Sigmoid colon (tissue), 7 donors: ENCODE results near the gene PLXNA4. TPM values are rescaled to one million over a fixed set of nuclear protein-coding genes. Genes with fewer than 3 reads are reported as not detected.

Source experiments
- DNase-seq: peaks from one replicate; pipeline ENCODE4 v3.0.0-alpha.2; 2019
- H3K27ac ChIP-seq, 4 donors: fragments of 200-600 bp; sonication (generic); one replicate each; pipeline ENCODE4 v1.5.1; 2016 to 2019; ENCODE audit warnings: mild to moderate bottlenecking in 1 of 4
- H3K27me3 ChIP-seq, 3 donors: fragments of 200-600 bp; sonication (generic); one replicate each; pipeline ENCODE4 v1.5.1; 2019; ENCODE audit warnings: mild to moderate bottlenecking in 1 of 3
- H3K36me3 ChIP-seq, 4 donors: fragments of 200-600 bp; sonication (generic); one replicate each; pipeline ENCODE4 v1.5.1; 2016 to 2019
- H3K4me1 ChIP-seq, 4 donors: fragments of 200-600 bp; sonication (generic); one replicate each; pipeline ENCODE4 v1.5.1; 2017 to 2019
- H3K4me3 ChIP-seq, 4 donors: fragments of 200-600 bp; sonication (generic); one replicate each; pipeline ENCODE4 v1.5.1; 2017 to 2019; ENCODE audit warnings: mild to moderate bottlenecking in 2 of 4, moderate library complexity in 1 of 4
- H3K9me3 ChIP-seq, 4 donors: fragments of 200-600 bp in 3 of 4; sonication (generic) in 3 of 4; one replicate each; pipeline versions ENCODE4 v1.5.1 to v1.6.1; 2013 to 2019
- CTCF ChIP-seq, 4 experiments: fragments of 450-650 bp in 3 of 4; fragments of 200-600 bp in 1 of 4; IDR thresholded peaks; one replicate each; pipeline ENCODE4 v1.5.1; 2016 to 2019; ENCODE audit warnings: antibody characterized with exemption in 4 of 4, mild to moderate bottlenecking in 3 of 4, moderate library complexity in 2 of 4
- EP300 ChIP-seq, 4 donors: sonication (generic); formaldehyde crosslinking; IDR thresholded peaks; one replicate each; pipeline ENCODE4 v1.6.1; 2017; ENCODE audit warnings: antibody characterized with exemption in 4 of 4
- POLR2A ChIP-seq, 2 donors: fragments of 450-650 bp; IDR thresholded peaks; one replicate each; pipeline ENCODE4 v1.6.1; 2016; ENCODE audit warnings: antibody characterized with exemption in 2 of 2, mild to moderate bottlenecking in 2 of 2, moderate library complexity in 2 of 2
- POLR2AphosphoS5 ChIP-seq, 4 donors: sonication (generic); formaldehyde crosslinking; IDR thresholded peaks; one replicate each; pipeline ENCODE4 v1.6.1; 2017; ENCODE audit warnings: antibody characterized with exemption in 4 of 4
- WGBS, 2 donors: extraction: QIAGEN DNeasy Blood & Tissue Kit; methylation state at CpG; one replicate each; pipeline ENCODE4 v1.1.7; 2013; 5-methylcytosine and 5-hydroxymethylcytosine counted together
- intact Hi-C: fragments of 100-400 bp; cut with DNase I; formaldehyde crosslinking; loops from one replicate; pipeline ENCODE4 v1.15.1; 2023
- polyA plus RNA-seq, 3 donors: library from polyadenylated mRNA; stranded (reverse); fragments of 200-250 nt; gene quantifications; one replicate each; pipeline ENCODE4 v1.2.3, GENCODE V29; 2013
- total RNA-seq, 4 donors: library from RNA; depleted of rRNA; stranded (reverse); fragments of >200 nt; gene quantifications; one replicate each; pipeline ENCODE4 v1.1.0, GENCODE V29; 2016
- donor health status: healthy with polysubstance abuse.
- donor health status: Bipolar disorder and iron deficiency.
- donor health status: healthy.

The PLXNA4 gene
- total and polyA plus RNA-seq, 7 donors = under 0.01 to 10.5 (median 3.7) TPM; not detected in 1

- intact Hi-C loops = no loop called here
- WGBS, 2 donors = 84 to 88% methylated on average over 6 of the region's 6 CpGs
- Histone ChIP-seq H3K4me3 (no peak overlapping the region), H3K9me3 (peaks cover 6 to 15% (median 11%) of the 10 kb centered on the region in 4 donors), H3K27ac (no peak overlapping the region), H3K27me3 (no peaks in the 10 kb centered on the region), H3K36me3 (peaks cover 0 to 5% (median 0%) of the 10 kb centered on the region in 4 donors), H3K4me1 (no peaks in the 10 kb centered on the region)
- no peak for DNase-seq
- TF ChIP-seq CTCF (IDR thresholded peaks at IDR 0.05) (no peak), EP300 (IDR thresholded peaks at IDR 0.05) (no peak), POLR2AphosphoS5 (IDR thresholded peaks at IDR 0.05) (no peak), POLR2A (IDR thresholded peaks at IDR 0.05) (no peak)
Observed at GRCh38 chr7:132551439-132551838, 24.8 kb downstream of the PLXNA4 start.

GRCh38 chr7:132548489-132549078 is 27.7 kb downstream of the PLXNA4 start:
- WGBS, 2 donors = 59 to 70% methylated on average over 4 of the region's 4 CpGs

GRCh38 chr7:132547821-132548220 is 28.4 kb downstream of the PLXNA4 start:
- Histone ChIP-seq H3K36me3 (no peaks in the 10 kb centered on the region), H3K4me3 (no peak overlapping the region), H3K27me3 (no peaks in the 10 kb centered on the region), H3K27ac (no peak overlapping the region), H3K9me3 (peaks cover 6 to 16% (median 10%) of the 10 kb centered on the region in 4 donors), H3K4me1 (no peaks in the 10 kb centered on the region)
- intact Hi-C loops = no loop called here
- WGBS, 2 donors = 85 to 88% methylated on average over 6 of the region's 6 CpGs
- TF ChIP-seq POLR2AphosphoS5 (IDR thresholded peaks at IDR 0.05) (no peak), POLR2A (IDR thresholded peaks at IDR 0.05) (no peak), EP300 (IDR thresholded peaks at IDR 0.05) (no peak), CTCF (IDR thresholded peaks at IDR 0.05) (no peak)
- no peak for DNase-seq

More at GRCh38 chr7:132548489-132549078, 27.7 kb downstream of the PLXNA4 start:
- DNase-seq = no peak
- H3K4me3 ChIP-seq = no peak overlapping the region
- intact Hi-C loops = no loop called here
- H3K4me1 ChIP-seq = no peaks in the 10 kb centered on the region
- peaks cover 6 to 13% (median 11%) of the 10 kb centered on the region in 4 donors for H3K9me3 ChIP-seq
- no peak for TF ChIP-seq POLR2AphosphoS5 (IDR thresholded peaks at IDR 0.05)
- TF ChIP-seq EP300 (IDR thresholded peaks at IDR 0.05) = no peak
- no peak for TF ChIP-seq CTCF (IDR thresholded peaks at IDR 0.05)
- no peak for TF ChIP-seq POLR2A (IDR thresholded peaks at IDR 0.05)
- H3K36me3 ChIP-seq = no peaks in the 10 kb centered on the region
- H3K27ac ChIP-seq = no peak overlapping the region
- no peaks in the 10 kb centered on the region for H3K27me3 ChIP-seq

- no peak for TF ChIP-seq CTCF (IDR thresholded peaks at IDR 0.05)
- no peak for TF ChIP-seq POLR2A (IDR thresholded peaks at IDR 0.05)
- Histone ChIP-seq H3K9me3 (peaks cover 6 to 11% (median 10%) of the 10 kb centered on the region in 4 donors), H3K27ac (no peak overlapping the region), H3K36me3 (no peaks in the 10 kb centered on the region), H3K27me3 (no peaks in the 10 kb centered on the region), H3K4me3 (no peak overlapping the region), H3K4me1 (peaks cover 0 to 6% (median 1%) of the 10 kb centered on the region in 4 donors)
- 73 to 86% methylated on average over 1 of the region's 1 CpG for WGBS, 2 donors
- intact Hi-C loops = no loop called here
- DNase-seq = no peak
Observed at GRCh38 chr7:132546366-132547127, 29.7 kb downstream of the PLXNA4 start.
